GM18907 (cell line): ENCODE measurements around the gene RAB21.
"Not testable (repeated sequence)": the region's sequence is repeated elsewhere in the genome, so short reads cannot be mapped to it uniquely, and the experiment has no call there.

Source experiments
- ATAC-seq: cut with Tn5 transposase; IDR thresholded peaks from one replicate; pipeline ENCODE4 v1.9.1; 2021; ENCODE audit warnings: mild to moderate bottlenecking, moderate library complexity; ENCODE audit not compliant: unreplicated experiment

RAB21 gene

DNA sequence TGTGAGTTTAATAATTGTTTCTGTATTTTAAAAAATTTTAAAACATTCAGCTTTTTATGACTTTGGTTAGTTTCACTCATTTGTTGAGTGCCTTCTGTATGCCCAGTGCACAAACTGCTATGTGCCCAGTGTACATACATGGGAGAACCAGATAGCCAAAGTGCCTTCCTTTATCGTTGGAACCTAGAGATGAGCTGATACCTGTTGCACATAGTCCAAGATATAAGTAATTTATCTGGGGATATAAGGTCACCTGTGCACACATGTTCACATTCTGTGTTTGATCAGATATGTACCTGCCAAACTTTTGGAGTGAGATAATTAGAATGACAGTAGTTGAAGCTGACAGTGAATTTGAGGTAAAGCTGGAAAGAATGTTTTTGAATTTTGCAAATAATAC is 37.9 kb downstream of the RAB21 start:
- no peak for ATAC-seq

GRCh38 chr12:71795901-71796300 is 41.2 kb downstream of the RAB21 start:
- ATAC-seq = no peak

GRCh38 chr12:71797531-71797930 is 42.9 kb downstream of the RAB21 start:
- ATAC-seq = no peak

GRCh38 chr12:71799106-71799505 is 44.4 kb downstream of the RAB21 start:
- ATAC-seq = no peak

- no peak for ATAC-seq
These were observed 45.5 kb downstream of the RAB21 start for GRCh38 chr12:71800177-71800576.

- ATAC-seq = no peak
These were observed 49.8 kb downstream of the RAB21 start for GRCh38 chr12:71804505-71804904.

DNA sequence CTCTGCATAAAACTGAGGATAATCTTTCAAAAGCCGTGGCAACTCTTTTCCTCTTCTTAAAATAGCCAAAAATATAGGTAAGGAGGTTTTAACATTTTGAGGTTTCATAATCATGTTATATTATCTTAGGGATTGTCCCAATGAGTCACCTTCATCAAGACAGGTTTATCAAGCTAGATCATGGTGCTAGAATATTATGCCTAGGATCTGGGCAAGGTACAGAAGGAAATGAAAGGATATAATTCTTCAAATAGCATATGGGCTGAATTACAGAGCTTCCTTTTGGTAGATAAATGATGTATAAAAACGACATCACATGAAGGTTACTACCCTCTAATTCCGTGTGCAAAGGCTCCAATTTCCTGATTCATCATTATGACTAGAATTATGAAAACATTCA is 56.3 kb downstream of the RAB21 start:
- no peak for ATAC-seq

DNA sequence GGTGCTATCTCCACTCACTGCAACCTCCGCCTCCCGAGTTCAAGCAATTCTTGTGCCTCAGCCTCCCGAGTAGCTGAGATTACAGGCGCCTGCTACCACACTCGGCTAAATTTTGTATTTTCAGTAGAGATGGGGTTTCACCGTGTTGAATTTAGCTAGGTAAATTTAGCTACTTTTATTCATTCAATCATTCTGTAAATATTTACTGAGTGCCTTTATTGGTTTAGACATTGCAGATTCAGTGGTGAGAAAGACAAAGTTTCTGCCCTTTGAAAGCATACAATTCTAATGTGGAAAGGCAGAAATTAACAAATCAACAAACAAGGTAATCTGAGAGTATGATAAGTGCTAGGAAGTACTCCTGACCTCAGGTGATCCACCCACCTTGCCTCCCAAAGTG is 60.6 kb downstream of the RAB21 start:
- not testable (repeated sequence) for ATAC-seq

DNA sequence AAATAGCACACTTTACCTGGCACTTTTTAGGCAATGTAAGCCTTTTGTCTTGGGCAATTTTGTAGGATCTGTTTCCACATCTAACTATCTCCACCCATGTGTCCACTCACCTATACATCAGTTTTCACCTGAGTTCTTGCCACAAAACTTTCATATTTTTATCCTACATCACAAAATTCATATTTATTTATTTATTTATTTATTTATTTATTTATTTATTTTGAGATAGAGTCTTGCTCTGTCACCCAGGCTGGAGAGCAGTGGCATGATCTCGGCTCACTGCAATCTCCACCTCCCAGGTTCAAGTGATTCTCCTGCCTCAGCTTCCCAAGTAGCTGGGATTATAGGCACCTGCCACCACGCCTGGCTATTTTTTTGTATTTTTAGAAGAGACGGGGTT is 67.4 kb downstream of the RAB21 start:
- not testable (repeated sequence) for ATAC-seq

GRCh38 chr12:71828813-71829212 is 74.2 kb downstream of the RAB21 start:
- ATAC-seq = no peak

DNA sequence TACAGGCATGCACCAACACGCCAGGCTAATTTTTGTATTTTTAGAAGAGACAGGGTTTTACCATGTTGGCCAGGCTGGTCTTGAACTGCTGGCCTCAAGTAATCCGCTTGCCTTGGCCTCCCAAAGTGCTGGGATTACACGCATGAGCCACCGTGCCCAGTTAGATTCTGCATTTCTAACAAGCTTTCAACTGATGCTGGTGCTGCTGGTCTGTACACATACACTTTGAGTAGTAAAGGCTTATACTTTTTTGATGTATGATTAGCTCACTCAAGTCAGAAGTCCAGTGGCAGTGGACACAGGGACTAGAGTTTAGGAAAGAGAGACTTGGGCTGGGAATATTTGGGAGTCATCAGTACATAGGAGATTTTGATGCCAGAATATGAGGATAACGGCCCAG is 82.7 kb downstream of the RAB21 start:
- ATAC-seq = no peak

- no peak for ATAC-seq
These were observed 83.6 kb downstream of the RAB21 start for GRCh38 chr12:71838231-71838630.

DNA sequence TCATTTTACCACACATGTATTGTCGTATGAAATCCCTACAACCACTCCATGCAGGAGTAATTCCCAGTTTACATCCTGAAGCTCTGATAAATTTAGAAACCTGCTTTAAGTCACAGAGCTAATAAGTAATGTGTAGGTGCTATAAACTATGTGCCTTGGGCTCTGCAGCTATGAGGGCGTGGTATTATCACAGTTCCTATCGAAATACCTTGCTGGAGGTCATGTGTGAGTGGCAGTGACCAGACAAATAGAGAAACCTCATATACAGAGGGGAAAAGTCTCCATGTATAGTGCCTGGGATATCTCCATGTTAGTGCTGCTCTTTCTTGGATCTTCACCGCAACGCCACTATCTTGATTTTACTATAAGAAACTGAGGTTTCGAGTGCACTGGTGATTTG is 84.0 kb downstream of the RAB21 start:
- ATAC-seq = no peak

DNA sequence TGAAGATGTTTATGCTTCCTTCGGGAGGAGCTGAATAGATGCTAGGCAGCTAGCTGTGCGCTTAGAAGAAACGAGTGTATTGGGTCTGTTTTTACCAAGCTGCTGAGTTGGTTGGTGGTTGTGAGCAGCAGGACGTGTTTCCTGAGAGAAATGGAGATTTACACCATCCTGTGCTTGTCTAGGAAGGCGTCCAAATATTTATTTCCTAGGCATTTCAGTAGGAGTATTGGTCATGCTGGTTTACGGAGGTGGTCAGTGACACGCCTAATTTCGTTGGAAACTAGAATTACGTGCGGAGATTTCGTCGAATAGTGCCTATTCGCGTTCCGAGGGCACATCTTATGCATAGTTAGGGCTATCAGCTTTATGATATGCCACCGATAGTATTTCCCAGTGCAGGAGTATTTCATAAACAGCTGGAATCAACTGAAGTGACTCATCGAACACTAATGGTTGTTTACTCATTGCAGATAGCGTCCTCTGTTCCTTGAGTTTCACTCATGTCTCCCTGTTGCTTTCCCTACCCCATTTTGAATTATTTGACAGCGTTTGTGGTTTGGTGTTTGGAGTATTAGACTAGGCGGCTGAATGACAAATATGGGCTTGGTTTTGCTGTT is 85.7 kb downstream of the RAB21 start:
- peak; percentile 20 for ATAC-seq

- ATAC-seq = peak; percentile 68
These were observed 91.8 kb downstream of the RAB21 start for GRCh38 chr12:71846322-71846940.

GRCh38 chr12:71848212-71848611 is 93.5 kb downstream of the RAB21 start:
- peak; percentile 52 for ATAC-seq

DNA sequence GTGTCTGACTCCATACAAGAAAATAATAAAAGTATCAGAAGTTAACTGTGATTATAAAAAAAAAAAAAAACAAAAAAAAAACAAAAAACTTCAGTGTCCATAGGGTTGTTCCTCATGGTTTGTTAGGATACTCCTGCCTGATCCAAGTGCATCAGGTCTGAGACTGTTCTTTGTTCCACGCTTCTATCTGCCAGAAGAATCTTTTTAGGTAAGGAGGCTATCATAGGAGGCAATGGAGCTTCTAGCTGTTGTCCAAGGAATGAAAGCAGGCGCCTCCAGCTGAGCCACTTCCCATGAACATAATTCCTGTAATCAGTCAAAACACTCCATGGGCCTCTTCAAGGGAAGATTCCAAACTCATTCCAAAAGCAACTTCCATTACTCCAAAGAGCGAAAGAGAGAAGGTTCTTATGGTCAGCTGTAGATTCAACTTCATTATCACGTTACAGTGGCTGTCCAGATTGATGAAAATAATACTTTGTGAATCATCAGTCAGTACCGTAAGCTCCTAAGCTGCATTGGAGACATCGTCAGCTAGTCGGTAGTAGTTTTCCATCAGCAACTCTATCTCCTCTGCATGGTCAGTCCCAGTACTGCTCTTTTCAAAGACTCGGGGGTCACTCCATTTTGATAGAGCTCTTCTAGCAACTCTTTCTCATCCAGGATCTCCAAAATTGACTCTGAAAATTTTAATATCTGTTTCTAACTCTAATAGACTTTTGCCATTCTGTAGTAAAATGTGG is 94.6 kb downstream of the RAB21 start:
- ATAC-seq = no peak
